ENCODE data around the gene TXNDC15. TPM values are rescaled to one million over a fixed set of nuclear protein-coding genes. Genes with fewer than 3 reads are reported as not detected.

Gene TXNDC15
- polyA plus RNA-seq, 1 donor (not counting 4 experiments of a cell fraction or from before 2014, with no cell fraction given) = 31.4 TPM

- DNase-seq (ENCODE audit: low read depth, low spot score) (no peak), FAIRE-seq (no peak)
- H3K36me3 ChIP-seq (ENCODE audit: control insufficient read depth in 2 of 2, extremely low read depth in 1 of 2, insufficient read depth in 2 of 2, low read length in 2 of 2) = no peaks in the 10 kb centered on the region
- no peaks in the 10 kb centered on the region for H3K9me3 ChIP-seq (ENCODE audit: control insufficient read depth, low read depth, low read length)
- H3K79me2 ChIP-seq (ENCODE audit: control insufficient read depth, insufficient read depth, low read length) = no peaks in the 10 kb centered on the region
- H3K27me3 ChIP-seq (ENCODE audit: control insufficient read depth, extremely low read depth, insufficient read depth, low read length) = no peaks in the 10 kb centered on the region
- no peak overlapping the region for H2AFZ ChIP-seq (ENCODE audit: control insufficient read depth, low read length)
- no peaks in the 10 kb centered on the region for H4K20me1 ChIP-seq (ENCODE audit: control insufficient read depth, extremely low read depth, insufficient read depth, low read length)
- H3K4me2 ChIP-seq (ENCODE audit: control insufficient read depth, extremely low read depth, insufficient read depth, low read depth, low read length) = no peak overlapping the region
- TF ChIP-seq CTCF (optimal IDR thresholded peaks at IDR 0.05 in 1 of 3, IDR thresholded peaks at IDR 0.05 in 1 of 3, conservative IDR thresholded peaks at IDR 0.05 in 1 of 3; ENCODE audit: extremely low read depth in 1 of 3, insufficient read depth in 2 of 3, low read length in 3 of 3) = no peak
- no peak for TF ChIP-seq EZH2 (IDR thresholded peaks at IDR 0.05; ENCODE audit: low read length)
- dilution Hi-C loops (cut with MboI; ENCODE audit: extremely low pct_ligation_motif_present, low sequenced_read_pairs) = no loop called here
- no peak overlapping the region for H3K27ac ChIP-seq (ENCODE audit: control insufficient read depth, insufficient read depth, low read length)
- no peak overlapping the region for H3K4me3 ChIP-seq (ENCODE audit: control insufficient read depth in 2 of 3, extremely low read depth in 1 of 3, insufficient read depth in 2 of 3, low read depth in 1 of 3, low read length in 3 of 3)
- no peaks in the 10 kb centered on the region for H3K4me1 ChIP-seq (ENCODE audit: control insufficient read depth, extremely low read depth, insufficient read depth, low read length)
- H3K9me1 ChIP-seq (ENCODE audit: control insufficient read depth, extremely low read depth, insufficient read depth, low read length) = no peaks in the 10 kb centered on the region
- no peak overlapping the region for H3K9ac ChIP-seq (ENCODE audit: control insufficient read depth, extremely low read depth, insufficient read depth, low read length)
Observed at GRCh38 chr5:134892926-134893325, 18.8 kb downstream of the TXNDC15 start.

- H3K79me2 ChIP-seq (ENCODE audit: control insufficient read depth, insufficient read depth, low read length) = no peaks in the 10 kb centered on the region
- no peaks in the 10 kb centered on the region for H3K36me3 ChIP-seq (ENCODE audit: control insufficient read depth in 2 of 2, extremely low read depth in 1 of 2, insufficient read depth in 2 of 2, low read length in 2 of 2)
- H4K20me1 ChIP-seq (ENCODE audit: control insufficient read depth, extremely low read depth, insufficient read depth, low read length) = no peaks in the 10 kb centered on the region
- no peak overlapping the region for H3K27ac ChIP-seq (ENCODE audit: control insufficient read depth, insufficient read depth, low read length)
- FAIRE-seq (no peak), DNase-seq (ENCODE audit: low read depth, low spot score) (no peak)
- H3K4me2 ChIP-seq (ENCODE audit: control insufficient read depth, extremely low read depth, insufficient read depth, low read depth, low read length) = no peak overlapping the region
- H3K9me3 ChIP-seq (ENCODE audit: control insufficient read depth, low read depth, low read length) = no peaks in the 10 kb centered on the region
- H3K9ac ChIP-seq (ENCODE audit: control insufficient read depth, extremely low read depth, insufficient read depth, low read length) = no peak overlapping the region
- dilution Hi-C loops (cut with MboI; ENCODE audit: extremely low pct_ligation_motif_present, low sequenced_read_pairs) = no loop called here
- H2AFZ ChIP-seq (ENCODE audit: control insufficient read depth, low read length) = no peak overlapping the region
- no peaks in the 10 kb centered on the region for H3K27me3 ChIP-seq (ENCODE audit: control insufficient read depth, extremely low read depth, insufficient read depth, low read length)
- H3K9me1 ChIP-seq (ENCODE audit: control insufficient read depth, extremely low read depth, insufficient read depth, low read length) = no peaks in the 10 kb centered on the region
- H3K4me1 ChIP-seq (ENCODE audit: control insufficient read depth, extremely low read depth, insufficient read depth, low read length) = no peaks in the 10 kb centered on the region
- no peak overlapping the region for H3K4me3 ChIP-seq (ENCODE audit: control insufficient read depth in 2 of 3, extremely low read depth in 1 of 3, insufficient read depth in 2 of 3, low read depth in 1 of 3, low read length in 3 of 3)
- TF ChIP-seq EZH2 (IDR thresholded peaks at IDR 0.05; ENCODE audit: low read length) (no peak), CTCF (optimal IDR thresholded peaks at IDR 0.05 in 1 of 3, IDR thresholded peaks at IDR 0.05 in 1 of 3, conservative IDR thresholded peaks at IDR 0.05 in 1 of 3; ENCODE audit: extremely low read depth in 1 of 3, insufficient read depth in 2 of 3, low read length in 3 of 3) (no peak)
Observed at GRCh38 chr5:134893748-134894505, 19.8 kb downstream of the TXNDC15 start.
